ENCODE measurements around the gene ANAPC15. TPM values are rescaled to one million over a fixed set of nuclear protein-coding genes. Genes with fewer than 3 reads are reported as not detected.

The ANAPC15 gene
- total and polyA plus RNA-seq, 7 experiments from 2014 or later = 43.0 to 113 (median 50.1) TPM

- H3K4me3 ChIP-seq (ENCODE audit: low read length) = peak overlapping the region; percentile 88
- no peak for ATAC-seq
- intact Hi-C loops (cut with micrococcal nuclease) = loop anchor here (2.0 kb wide), 1 partner anchor 56 kb away; no protein-coding TSS in a partner anchor
- peaks cover 27 to 64% (median 55%) of the 10 kb centered on the region in 7 donors for H3K4me1 Mint-ChIP-seq
- no peak for DNase-seq
- H3K27ac Mint-ChIP-seq = peak overlapping the region; percentile 93 to 100 (median 97)
- H3K36me3 ChIP-seq (ENCODE audit: control insufficient read depth in 2 of 3, insufficient read depth in 3 of 3, low read length in 3 of 3) = no peaks in the 10 kb centered on the region
- peaks cover 0 to 11% (median 0%) of the 10 kb centered on the region in 5 donors for H3K36me3 Mint-ChIP-seq
- ChIA-PET CTCF (interaction anchor here (0.7 to 2.3 kb wide), 8 partner anchors 10 to 56 kb away, joined by 3 to 20 read pairs (median 6); no protein-coding TSS in a partner anchor), POLR2A (interaction anchor here (0.8 to 2.8 kb wide), 10 partner anchors 9 to 67 kb away, joined by 3 to 36 read pairs (median 9); partner anchors contain the start of genes ANAPC15 and TOMT)
- no peaks in the 10 kb centered on the region for H3K9me3 ChIP-seq (ENCODE audit: control insufficient read depth in 2 of 3, low read length in 3 of 3)
- H3K27me3 Mint-ChIP-seq = no peaks in the 10 kb centered on the region
- H3K27me3 ChIP-seq (ENCODE audit: control insufficient read depth in 2 of 2, insufficient read depth in 2 of 2, low read length in 2 of 2) = no peaks in the 10 kb centered on the region
- H3K27ac ChIP-seq (ENCODE audit: low read depth, low read length) = peak overlapping the region; percentile 80
- peak overlapping the region; percentile 80 to 95 (median 92) for H3K4me3 Mint-ChIP-seq
- H3K4me1 ChIP-seq (ENCODE audit: control insufficient read depth in 2 of 2, insufficient read depth in 2 of 2, low read length in 2 of 2) = peaks cover 10% of the 10 kb centered on the region in 2 donors
- peaks cover 0 to 3% (median 0%) of the 10 kb centered on the region in 11 donors for H3K9me3 Mint-ChIP-seq
These were observed 31.3 kb downstream of the ANAPC15 start for GRCh38 chr11:72081184-72081644.

GRCh38 chr11:72080326-72081183 is 31.9 kb downstream of the ANAPC15 start, which contains the start of the genes LRRC51 and NUMA1:
TSS of gene LRRC51 (plus strand) at chr11:72080850. CDS start at chr11:72089084, 8,234 bp downstream.
TSS of gene NUMA1 (minus strand) at chr11:72080542. CDS start at chr11:72035943, 44,599 bp downstream.
- intact Hi-C loops (cut with micrococcal nuclease) = loop anchor here (1.0 to 2.0 kb wide), 8 partner anchors 23 to 354 kb away; partner anchors contain the start of genes ANAPC15 (in 2 of the 2), CLPB (in 2 of the 2), LAMTOR1 (in 2 of the 2) and XNDC1N (in 2 of the 2)
- H3K27ac Mint-ChIP-seq = peak within 1 kb of the TSS; percentile 93 to 100 (median 97)
- ATAC-seq (peak; percentile 94), DNase-seq (peak; percentile 88 to 100 (median 99))
- H3K9me3 ChIP-seq (ENCODE audit: control insufficient read depth in 2 of 3, low read length in 3 of 3) = no peaks in the 10 kb centered on the region
- H3K36me3 ChIP-seq (ENCODE audit: control insufficient read depth in 2 of 3, insufficient read depth in 3 of 3, low read length in 3 of 3) = peaks cover 0 to 6% (median 0%) of the 10 kb centered on the region in 3 experiments
- ChIA-PET POLR2A (interaction anchor here (0.9 to 2.8 kb wide), 9 partner anchors 10 to 43 kb away, joined by 3 to 36 read pairs (median 5); partner anchors contain the start of gene TOMT), CTCF (interaction anchor here (1.0 to 2.3 kb wide), 3 partner anchors 10 to 57 kb away, joined by 3 to 20 read pairs (median 16); no protein-coding TSS in a partner anchor)
- peaks cover 29 to 61% (median 56%) of the 10 kb centered on the region in 7 donors for H3K4me1 Mint-ChIP-seq
- peak within 1 kb of the TSS; percentile 88 for H3K4me3 ChIP-seq (ENCODE audit: low read length)
- no peaks in the 10 kb centered on the region for H3K27me3 ChIP-seq (ENCODE audit: control insufficient read depth in 2 of 2, insufficient read depth in 2 of 2, low read length in 2 of 2)
- peak within 1 kb of the TSS; percentile 80 to 95 (median 92) for H3K4me3 Mint-ChIP-seq
- peaks cover 10% of the 10 kb centered on the region in 2 donors for H3K4me1 ChIP-seq (ENCODE audit: control insufficient read depth in 2 of 2, insufficient read depth in 2 of 2, low read length in 2 of 2)
- peak within 1 kb of the TSS; percentile 80 for H3K27ac ChIP-seq (ENCODE audit: low read depth, low read length)
- H3K36me3 Mint-ChIP-seq = peaks cover 0 to 7% (median 0%) of the 10 kb centered on the region in 5 donors
- H3K9me3 Mint-ChIP-seq = peaks cover 0 to 3% (median 0%) of the 10 kb centered on the region in 11 donors
- H3K27me3 Mint-ChIP-seq = no peaks in the 10 kb centered on the region

GRCh38 chr11:72079819-72080325 is 32.6 kb downstream of the ANAPC15 start:
- Histone ChIP-seq H3K4me3 (ENCODE audit: low read length) (peak overlapping the region; percentile 77), H3K27ac (ENCODE audit: low read depth, low read length) (peak overlapping the region; percentile 80), H3K9me3 (ENCODE audit: control insufficient read depth in 2 of 3, low read length in 3 of 3) (no peaks in the 10 kb centered on the region), H3K27me3 (ENCODE audit: control insufficient read depth in 2 of 2, insufficient read depth in 2 of 2, low read length in 2 of 2) (no peaks in the 10 kb centered on the region), H3K4me1 (ENCODE audit: control insufficient read depth in 2 of 2, insufficient read depth in 2 of 2, low read length in 2 of 2) (peaks cover 10% of the 10 kb centered on the region in 2 donors), H3K36me3 (ENCODE audit: control insufficient read depth in 2 of 3, insufficient read depth in 3 of 3, low read length in 3 of 3) (peaks cover 0 to 6% (median 0%) of the 10 kb centered on the region in 3 experiments)
- intact Hi-C loops (cut with micrococcal nuclease) = loop anchor here (1.0 to 2.0 kb wide), 8 partner anchors 23 to 354 kb away; partner anchors contain the start of genes ANAPC15 (in 2 of the 2), CLPB (in 2 of the 2), LAMTOR1 (in 2 of the 2) and XNDC1N (in 2 of the 2)
- H3K4me3 Mint-ChIP-seq = peak overlapping the region; percentile 80 to 95 (median 92)
- H3K27me3 Mint-ChIP-seq = no peaks in the 10 kb centered on the region
- H3K36me3 Mint-ChIP-seq = peaks cover 0 to 9% (median 0%) of the 10 kb centered on the region in 5 donors
- peak; percentile 27 for ATAC-seq
- H3K9me3 Mint-ChIP-seq = peaks cover 0 to 3% (median 0%) of the 10 kb centered on the region in 11 donors
- DNase-seq = peak in 2 of 9 donors; percentile 20 to 29
- ChIA-PET CTCF (interaction anchor here (1.0 kb wide), 1 partner anchor 56 kb away, joined by 3 read pairs; no protein-coding TSS in a partner anchor), POLR2A (interaction anchor here (0.9 to 2.9 kb wide), 3 partner anchors 32 to 42 kb away, joined by 3 to 16 read pairs (median 3); no protein-coding TSS in a partner anchor)
- peak overlapping the region; percentile 93 to 100 (median 97) for H3K27ac Mint-ChIP-seq
- peaks cover 34 to 67% (median 60%) of the 10 kb centered on the region in 7 donors for H3K4me1 Mint-ChIP-seq

GRCh38 chr11:72078477-72078876 is 34.0 kb downstream of the ANAPC15 start:
- Histone ChIP-seq H3K27ac (ENCODE audit: low read depth, low read length) (no peak overlapping the region), H3K4me1 (ENCODE audit: control insufficient read depth in 2 of 2, insufficient read depth in 2 of 2, low read length in 2 of 2) (peaks cover 10% of the 10 kb centered on the region in 2 donors), H3K27me3 (ENCODE audit: control insufficient read depth in 2 of 2, insufficient read depth in 2 of 2, low read length in 2 of 2) (no peaks in the 10 kb centered on the region), H3K9me3 (ENCODE audit: control insufficient read depth in 2 of 3, low read length in 3 of 3) (no peaks in the 10 kb centered on the region), H3K4me3 (ENCODE audit: low read length) (no peak overlapping the region), H3K36me3 (ENCODE audit: control insufficient read depth in 2 of 3, insufficient read depth in 3 of 3, low read length in 3 of 3) (peaks cover 0 to 6% (median 0%) of the 10 kb centered on the region in 3 experiments)
- POLR2A ChIA-PET = interaction anchor here (0.6 to 2.9 kb wide), 5 partner anchors 22 to 103 kb away, joined by 3 to 16 read pairs (median 4); no protein-coding TSS in a partner anchor
- intact Hi-C loops (cut with micrococcal nuclease) = no loop called here
- Mint-ChIP-seq H3K27me3 (no peaks in the 10 kb centered on the region), H3K27ac (peak overlapping the region; percentile 10 to 96 (median 65)), H3K4me1 (peaks cover 34 to 69% (median 57%) of the 10 kb centered on the region in 7 donors), H3K36me3 (peaks cover 0 to 9% (median under 1%) of the 10 kb centered on the region in 5 donors), H3K4me3 (peak overlapping the region in 8 of 10 donors; percentile 42 to 95 (median 66)), H3K9me3 (peaks cover 0 to 3% (median 0%) of the 10 kb centered on the region in 11 donors)
- CTCF ChIA-PET = interaction anchor here (0.7 to 1.5 kb wide), 4 partner anchors 13 to 355 kb away, joined by 3 to 5 read pairs (median 3); partner anchors contain the start of gene CLPB
- DNase-seq (no peak), ATAC-seq (no peak)

- POLR2A ChIA-PET = interaction anchor here (0.5 to 2.1 kb wide), 4 partner anchors 9 to 45 kb away, joined by 3 to 7 read pairs (median 5); partner anchors contain the start of gene ANAPC15
- intact Hi-C loops (cut with micrococcal nuclease) = no loop called here
- Mint-ChIP-seq H3K4me3 (no peak overlapping the region), H3K36me3 (peaks cover 0 to 10% (median 4%) of the 10 kb centered on the region in 5 donors), H3K27ac (peak overlapping the region in 3 of 9 donors; percentile 8 to 32 (median 30)), H3K9me3 (no peaks in the 10 kb centered on the region), H3K4me1 (peaks cover 25 to 68% (median 48%) of the 10 kb centered on the region in 7 donors), H3K27me3 (no peaks in the 10 kb centered on the region)
- Histone ChIP-seq H3K4me1 (ENCODE audit: control insufficient read depth in 2 of 2, insufficient read depth in 2 of 2, low read length in 2 of 2) (peaks cover 5 to 10% of the 10 kb centered on the region in 2 donors), H3K27me3 (ENCODE audit: control insufficient read depth in 2 of 2, insufficient read depth in 2 of 2, low read length in 2 of 2) (no peaks in the 10 kb centered on the region), H3K9me3 (ENCODE audit: control insufficient read depth in 2 of 3, low read length in 3 of 3) (no peaks in the 10 kb centered on the region), H3K36me3 (ENCODE audit: control insufficient read depth in 2 of 3, insufficient read depth in 3 of 3, low read length in 3 of 3) (peaks cover 0 to 6% (median 0%) of the 10 kb centered on the region in 3 experiments), H3K27ac (ENCODE audit: low read depth, low read length) (no peak overlapping the region), H3K4me3 (ENCODE audit: low read length) (no peak overlapping the region)
- DNase-seq (no peak), ATAC-seq (no peak)
- CTCF ChIA-PET = interaction anchor here (1.1 to 5.3 kb wide), 4 partner anchors 15 to 51 kb away, joined by 3 to 22 read pairs (median 6); no protein-coding TSS in a partner anchor
These were observed 36.7 kb downstream of the ANAPC15 start for GRCh38 chr11:72075756-72076155.
